ENCODE data around the gene GARNL3.

- TF ChIP-seq POLR2AphosphoS5 (IDR thresholded peaks at IDR 0.05; ENCODE audit: borderline replicate concordance, low read depth, low read length) = no peak
- TF ChIP-seq EZH2 (IDR thresholded peaks at IDR 0.05) = no peak
These were observed 154.8 kb downstream of the GARNL3 start for GRCh38 chr9:127419348-127419747.
